ENCODE measurements around the gene TAF15. TPM values are rescaled to one million over a fixed set of nuclear protein-coding genes. Genes with fewer than 3 reads are reported as not detected.

TAF15 gene
- polyA plus RNA-seq, 1 experiment, result 51.6 TPM

DNA sequence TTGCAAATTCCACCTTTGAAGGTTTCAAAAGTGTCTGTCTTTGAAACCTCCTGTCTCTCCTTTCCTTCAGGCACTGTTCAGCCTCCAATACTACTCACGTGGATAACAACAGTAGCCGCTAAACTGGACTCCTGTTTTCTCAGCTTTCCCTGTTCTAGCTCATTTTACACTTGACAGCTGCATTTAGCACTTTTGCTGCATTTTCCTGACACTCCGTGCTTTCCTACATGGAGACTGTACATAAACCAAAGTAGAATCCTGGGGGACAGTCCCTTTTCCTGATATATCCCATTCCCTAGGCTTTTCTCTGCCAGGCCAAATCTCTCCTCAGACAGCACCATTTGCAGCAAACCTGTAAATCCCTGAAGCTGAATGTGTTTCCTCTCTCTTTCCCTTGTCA lies 67.2 kb downstream of the TAF15 start:
- ChIA-PET POLR2A (interaction anchor here (0.6 kb wide), 1 partner anchor 35 kb away, joined by 3 read pairs; no protein-coding TSS in a partner anchor), CTCF (no interaction called here)
- DNase-seq (ENCODE audit: low read depth, low spot score), result no peak
- Histone ChIP-seq H3K4me3 (ENCODE audit: low read depth, low read length) (no peak overlapping the region), H3K9me3 (ENCODE audit: control insufficient read depth, insufficient read depth, low read length) (no peaks in the 10 kb centered on the region), H3K27ac (ENCODE audit: low read depth, low read length) (no peak overlapping the region), H3K27me3 (ENCODE audit: control insufficient read depth, insufficient read depth, low read length) (peaks cover 5% of the 10 kb centered on the region)
- TF ChIP-seq, protein P1, sequence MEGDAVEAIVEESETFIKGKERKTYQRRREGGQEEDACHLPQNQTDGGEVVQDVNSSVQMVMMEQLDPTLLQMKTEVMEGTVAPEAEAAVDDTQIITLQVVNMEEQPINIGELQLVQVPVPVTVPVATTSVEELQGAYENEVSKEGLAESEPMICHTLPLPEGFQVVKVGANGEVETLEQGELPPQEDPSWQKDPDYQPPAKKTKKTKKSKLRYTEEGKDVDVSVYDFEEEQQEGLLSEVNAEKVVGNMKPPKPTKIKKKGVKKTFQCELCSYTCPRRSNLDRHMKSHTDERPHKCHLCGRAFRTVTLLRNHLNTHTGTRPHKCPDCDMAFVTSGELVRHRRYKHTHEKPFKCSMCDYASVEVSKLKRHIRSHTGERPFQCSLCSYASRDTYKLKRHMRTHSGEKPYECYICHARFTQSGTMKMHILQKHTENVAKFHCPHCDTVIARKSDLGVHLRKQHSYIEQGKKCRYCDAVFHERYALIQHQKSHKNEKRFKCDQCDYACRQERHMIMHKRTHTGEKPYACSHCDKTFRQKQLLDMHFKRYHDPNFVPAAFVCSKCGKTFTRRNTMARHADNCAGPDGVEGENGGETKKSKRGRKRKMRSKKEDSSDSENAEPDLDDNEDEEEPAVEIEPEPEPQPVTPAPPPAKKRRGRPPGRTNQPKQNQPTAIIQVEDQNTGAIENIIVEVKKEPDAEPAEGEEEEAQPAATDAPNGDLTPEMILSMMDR (IDR thresholded peaks at IDR 0.05; ENCODE audit: low read depth, low read length), result no peak

DNA sequence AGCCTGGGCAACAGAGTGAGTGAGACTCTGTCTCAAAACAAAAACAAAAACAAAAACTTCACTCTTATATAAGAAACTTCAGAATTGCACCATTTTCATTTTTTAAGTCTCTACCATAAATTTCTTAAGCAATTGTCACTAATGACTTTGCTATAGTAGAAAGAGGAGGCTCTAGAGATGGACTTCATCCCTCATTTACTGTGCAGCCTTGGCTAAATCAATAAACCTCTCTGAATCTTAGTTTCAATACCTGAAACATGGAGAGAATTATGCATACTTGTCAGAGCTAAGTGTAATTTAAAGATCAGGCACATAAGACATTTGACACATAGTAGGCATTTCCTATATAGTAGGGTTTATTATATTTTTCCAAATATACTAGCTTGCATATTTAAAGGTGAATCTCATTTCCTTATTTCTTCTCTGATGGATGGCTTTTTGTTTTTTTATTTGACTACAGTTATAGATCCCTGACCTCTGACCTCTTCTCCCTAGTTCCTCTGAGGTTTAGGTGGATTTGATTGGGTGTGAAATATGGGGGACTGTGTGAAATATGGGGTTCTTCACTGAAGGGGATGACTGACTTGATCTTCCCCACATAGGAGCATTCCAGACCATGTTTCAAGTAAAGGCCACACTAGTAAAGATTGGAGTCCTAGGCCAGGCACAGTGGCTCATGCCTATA lies 68.2 kb downstream of the TAF15 start:
- POLR2A ChIA-PET, result no interaction called here
- peaks cover 5% of the 10 kb centered on the region for H3K27me3 ChIP-seq (ENCODE audit: control insufficient read depth, insufficient read depth, low read length)
- H3K27ac ChIP-seq (ENCODE audit: low read depth, low read length), result no peak overlapping the region
- TF ChIP-seq, protein P1 (IDR thresholded peaks at IDR 0.05; ENCODE audit: low read depth, low read length), result no peak
- H3K9me3 ChIP-seq (ENCODE audit: control insufficient read depth, insufficient read depth, low read length), result no peaks in the 10 kb centered on the region
- H3K4me3 ChIP-seq (ENCODE audit: low read depth, low read length), result no peak overlapping the region
- no peak for DNase-seq (ENCODE audit: low read depth, low spot score)
- CTCF ChIA-PET, result no interaction called here

DNA sequence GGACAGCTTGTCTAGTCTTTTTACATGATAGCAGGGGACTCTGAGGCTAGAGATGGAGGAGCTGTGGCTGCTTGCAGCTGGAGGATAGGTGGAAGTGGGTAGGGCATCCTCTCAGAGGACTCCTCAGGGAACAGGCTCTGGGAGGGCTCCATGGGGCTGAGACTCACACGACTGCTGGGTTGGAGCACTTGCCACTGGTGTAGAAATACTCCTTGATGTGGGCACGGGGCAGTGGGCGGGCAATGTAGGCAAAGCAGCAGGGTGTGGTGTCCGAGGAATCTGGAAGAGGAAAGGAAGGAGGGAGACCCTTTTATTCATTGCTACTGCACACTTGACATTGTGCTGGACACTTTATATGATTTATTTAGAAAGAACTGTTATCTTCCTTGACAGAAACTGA lies 69.1 kb downstream of the TAF15 start:
- DNase-seq (ENCODE audit: low read depth, low spot score), result no peak
- Histone ChIP-seq H3K9me3 (ENCODE audit: control insufficient read depth, insufficient read depth, low read length) (no peaks in the 10 kb centered on the region), H3K27me3 (ENCODE audit: control insufficient read depth, insufficient read depth, low read length) (peaks cover 5% of the 10 kb centered on the region), H3K27ac (ENCODE audit: low read depth, low read length) (no peak overlapping the region), H3K4me3 (ENCODE audit: low read depth, low read length) (no peak overlapping the region)
- ChIA-PET CTCF (no interaction called here), POLR2A (no interaction called here)
- TF ChIP-seq, protein P1 (IDR thresholded peaks at IDR 0.05; ENCODE audit: low read depth, low read length), result no peak

DNA sequence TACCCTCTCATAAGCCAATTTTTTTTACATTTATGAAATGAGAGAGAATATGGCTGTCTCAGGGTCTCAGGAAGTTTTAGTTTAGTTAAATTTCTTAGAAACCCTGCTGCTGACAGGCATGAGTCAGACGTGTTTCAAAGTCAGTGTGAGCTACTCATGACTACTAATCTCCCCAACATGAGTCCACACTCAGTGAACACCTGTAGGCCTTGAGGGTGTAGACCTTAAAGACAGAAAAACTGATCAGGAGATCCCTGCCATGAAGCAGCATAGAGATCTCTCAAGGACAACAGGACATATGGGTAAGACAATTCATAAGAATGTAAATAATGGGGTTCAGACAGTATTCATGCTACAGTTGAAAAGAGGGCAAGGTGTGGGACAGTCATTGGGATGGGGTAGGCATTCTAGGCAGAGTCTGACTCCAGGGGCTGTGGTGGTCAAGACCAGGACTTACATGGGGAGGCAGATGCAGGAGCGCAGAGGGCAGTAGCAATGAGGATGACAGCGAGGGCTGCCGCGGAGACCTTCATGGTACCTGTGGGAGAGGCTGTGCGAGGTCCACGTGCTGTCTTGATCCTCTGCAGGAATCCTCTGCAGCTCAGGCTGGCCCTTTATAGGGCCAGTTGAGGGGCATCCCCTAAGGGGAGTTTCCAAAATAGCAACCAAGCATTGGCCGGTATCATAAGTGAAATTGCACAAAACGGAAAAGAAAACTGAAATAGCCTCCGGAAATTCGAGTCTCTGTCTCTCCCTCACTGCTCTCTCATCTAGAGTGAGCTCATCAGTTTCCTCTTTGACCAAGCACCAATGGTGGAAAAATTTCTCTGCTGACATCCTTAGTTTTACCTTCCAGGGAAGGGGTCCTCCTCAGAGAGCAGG lies 70.7 kb downstream of the TAF15 start, which contains the start of gene CCL5:
CCL5 (minus strand) TSS at position 588 of the 882 bp plus-strand sequence.
- DNase-seq (ENCODE audit: low read depth, low spot score), result no peak

More for the DNA sequence above, 70.7 kb downstream of the TAF15 start, which contains the start of gene CCL5:
- CTCF ChIA-PET, result no interaction called here
- POLR2A ChIA-PET, result interaction anchor here (0.6 kb wide), 1 partner anchor 337 kb away, joined by 3 read pairs; no protein-coding TSS in a partner anchor
- Histone ChIP-seq H3K4me3 (ENCODE audit: low read depth, low read length) (no peak within 1 kb of the TSS), H3K27me3 (ENCODE audit: control insufficient read depth, insufficient read depth, low read length) (peaks cover 5% of the 10 kb centered on the region), H3K27ac (ENCODE audit: low read depth, low read length) (no peak within 1 kb of the TSS), H3K9me3 (ENCODE audit: control insufficient read depth, insufficient read depth, low read length) (no peaks in the 10 kb centered on the region)
- TF ChIP-seq, protein P1 (IDR thresholded peaks at IDR 0.05; ENCODE audit: low read depth, low read length), result no peak

All from AG04450 (cell line).